H54 (cell line): ENCODE results near the gene LY6G5C.
A peak's percentile ranks its signal among the peaks of the same experiment; 100 is the strongest.

Source experiments
- DNase-seq: peaks from one replicate; pipeline ENCODE4 v3.0.0; 2011; ENCODE audit warnings: low spot score, mixed read lengths; ENCODE audit not compliant: insufficient read length
- FAIRE-seq: peaks from 3 replicates; lab custom pipeline; 2011; peaks lifted over from hg19 to GRCh38; lab: Jason Lieb, UNC
- POLR2A ChIP-seq: IDR thresholded peaks from 2 replicates; pipeline ENCODE4 v1.6.1; 2011; ENCODE audit warnings: low read depth, mild to moderate bottlenecking, low read length

Gene LY6G5C

GRCh38 chr6:31666337-31666965 lies 14.4 kb downstream of the LY6G5C start:
- DNase-seq (no peak), FAIRE-seq (no peak)
- no peak for TF ChIP-seq POLR2A

- peak; percentile 48 for FAIRE-seq
- DNase-seq = peak; percentile 95
- peak; percentile 40 for TF ChIP-seq POLR2A
Measured at GRCh38 chr6:31665501-31666336, 15.1 kb downstream of the LY6G5C start, which contains the start of gene CSNK2B. Gene CSNK2B (plus strand): TSS chr6:31666080. CDS start chr6:31666832, 752 bp downstream.

- DNase-seq = peak; percentile 81
- FAIRE-seq = peak; percentile 80
- 0 out of 2 replicates have a peak, but pooled peaks have one; percentile 21 for TF ChIP-seq POLR2A
Measured at GRCh38 chr6:31664790-31665500, 15.9 kb downstream of the LY6G5C start, which contains the start of gene GPANK1. Gene GPANK1 (minus strand): TSS chr6:31664997. CDS start chr6:31664478, 519 bp downstream.

GRCh38 chr6:31663961-31664789 lies 16.7 kb downstream of the LY6G5C start:
- peak; percentile 85 for DNase-seq
- no peak for TF ChIP-seq POLR2A
- no peak for FAIRE-seq

- no peak for FAIRE-seq
- no peak for DNase-seq
- TF ChIP-seq POLR2A = no peak
Measured at GRCh38 chr6:31663126-31663960, 17.5 kb downstream of the LY6G5C start.

- no peak for DNase-seq
- no peak for FAIRE-seq
- no peak for TF ChIP-seq POLR2A
Measured at GRCh38 chr6:31662124-31662723, 18.6 kb downstream of the LY6G5C start.

- no peak for DNase-seq
- no peak for TF ChIP-seq POLR2A
- no peak for FAIRE-seq
Measured at GRCh38 chr6:31661262-31662123, 19.4 kb downstream of the LY6G5C start.

GRCh38 chr6:31660381-31661261 lies 20.2 kb downstream of the LY6G5C start, which contains the start of gene C6orf47:
Gene C6orf47 (minus strand): TSS chr6:31660778. CDS start chr6:31659947, 831 bp downstream.
- TF ChIP-seq POLR2A = peak; percentile 79
- peak; percentile 81 for DNase-seq
- no peak for FAIRE-seq

GRCh38 chr6:31659649-31660380 lies 21.1 kb downstream of the LY6G5C start:
- no peak for FAIRE-seq
- no peak for TF ChIP-seq POLR2A
- DNase-seq = no peak

GRCh38 chr6:31658983-31659648 lies 21.8 kb downstream of the LY6G5C start:
- DNase-seq (no peak), FAIRE-seq (no peak)
- TF ChIP-seq POLR2A = no peak
